Measurements from ENCODE around the gene LDAH. TPM values are rescaled to one million over a fixed set of nuclear protein-coding genes. Genes with fewer than 3 reads are reported as not detected.

LDAH gene
- total and polyA plus RNA-seq, 4 experiments from 2014 or later: 12.3 to 23.9 (median 18.8) TPM

DNA sequence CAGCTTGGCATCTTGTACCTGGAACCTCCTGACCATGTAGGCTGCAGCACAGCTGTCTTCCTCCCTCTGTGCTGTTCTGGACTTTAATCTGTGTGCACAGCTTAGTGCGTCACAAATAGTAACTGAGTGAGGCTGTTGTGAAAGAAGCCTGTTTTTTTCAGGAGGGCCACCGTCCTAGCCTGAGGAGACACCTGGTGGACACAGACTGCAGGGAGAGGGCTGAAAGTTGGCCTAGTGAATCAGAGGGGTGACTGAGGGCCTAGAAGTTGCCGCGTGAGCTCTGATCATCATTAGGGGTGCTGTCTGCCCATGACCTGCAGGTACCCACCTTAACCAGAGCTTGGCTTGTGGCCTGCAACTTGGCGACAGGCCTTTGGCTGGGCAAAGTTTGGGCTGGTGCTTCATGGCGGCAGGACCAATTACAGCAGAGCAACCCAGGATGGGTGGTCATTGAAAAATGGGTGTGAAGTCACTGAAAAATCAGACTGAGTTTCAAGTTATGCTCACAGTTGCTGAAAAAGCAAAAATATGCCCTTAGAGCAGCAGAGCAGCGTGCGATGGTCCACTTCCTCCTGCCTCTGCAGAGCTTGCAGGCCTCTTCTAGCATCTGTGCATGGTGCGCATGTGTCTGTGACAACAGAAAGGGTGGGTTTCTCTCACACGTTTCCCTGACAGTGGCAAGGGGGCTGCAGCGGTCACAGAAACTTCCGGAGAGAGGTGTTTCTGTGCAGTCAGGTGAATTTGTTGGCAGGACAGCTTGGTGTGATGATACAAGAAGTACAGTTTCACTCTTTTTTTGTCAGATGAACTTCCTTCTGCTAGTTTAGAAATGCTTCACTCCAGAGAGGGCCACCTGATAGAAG lies 146.3 kb downstream of the LDAH start:
- no peaks in the 10 kb centered on the region for H3K36me3 ChIP-seq (ENCODE audit: insufficient read depth, low read length)
- H3K9me3 ChIP-seq (ENCODE audit: control insufficient read depth in 1 of 2, low read length in 2 of 2): no peaks in the 10 kb centered on the region
- Mint-ChIP-seq H3K4me3 (no peak overlapping the region), H3K9me3 (peaks cover 0 to 2% (median 0%) of the 10 kb centered on the region in 8 donors), H3K27ac (peak overlapping the region in 2 of 7 donors; percentile 24 to 80), H3K4me1 (peaks cover 0 to 4% (median 0%) of the 10 kb centered on the region in 4 donors), H3K27me3 (peaks cover 3 to 16% of the 10 kb centered on the region in 2 donors), H3K36me3 (peaks cover 2 to 13% of the 10 kb centered on the region in 2 donors)
- no peak for DNase-seq
- no peak overlapping the region for H3K27ac ChIP-seq (ENCODE audit: low read depth, low read length)
- H3K27me3 ChIP-seq (ENCODE audit: insufficient read depth, low read length): peaks cover 9% of the 10 kb centered on the region
- ChIA-PET POLR2A (ENCODE audit: partially characterized antibody) (interaction anchor here (1.1 to 1.6 kb wide), 3 partner anchors 10 to 26 kb away, joined by 3 to 5 read pairs (median 4); partner anchors contain the start of gene HS1BP3), CTCF (ENCODE audit: partially characterized antibody) (interaction anchor here (1.0 to 11.2 kb wide), 3 partner anchors 9 to 15 kb away, joined by 3 to 73 read pairs (median 3); partner anchors contain the start of gene GDF7)
- intact Hi-C loops (cut with micrococcal nuclease): no loop called here
- no peak overlapping the region for H3K4me3 ChIP-seq (ENCODE audit: low read length in 2 of 2)
- H3K4me1 ChIP-seq (ENCODE audit: insufficient read depth, low read length): no peaks in the 10 kb centered on the region

DNA sequence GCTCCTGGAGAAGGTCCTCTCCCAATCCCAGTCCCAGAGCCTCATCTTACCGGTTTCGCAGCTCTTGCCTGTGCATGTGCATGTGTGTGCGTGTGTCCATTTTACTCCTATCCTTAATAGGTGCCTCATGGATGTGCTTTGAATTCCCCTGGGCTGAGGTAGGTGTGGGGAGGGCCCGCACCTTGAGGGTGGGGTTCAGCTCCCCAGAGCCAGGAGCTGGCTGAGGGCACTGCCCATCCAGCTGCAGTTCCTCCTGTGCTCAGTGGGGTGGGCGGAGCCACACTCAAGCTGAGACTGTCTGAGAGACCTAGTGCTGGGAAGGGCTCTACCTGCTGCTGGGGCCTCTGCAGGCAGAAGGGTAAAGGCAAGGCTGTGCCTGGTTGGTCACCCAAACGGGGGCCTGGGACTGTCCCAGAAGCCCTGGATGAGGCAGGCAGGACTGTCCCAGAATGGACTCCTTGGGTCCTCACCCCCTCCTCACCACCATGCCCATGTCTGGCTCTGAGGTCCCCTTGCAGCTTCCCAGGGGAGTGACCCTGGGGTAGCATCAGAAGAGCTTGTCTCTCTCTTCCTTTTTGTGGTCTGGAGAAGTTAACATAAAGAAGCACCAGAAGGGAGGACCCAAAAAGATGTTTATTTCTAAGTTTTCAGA lies 147.1 kb downstream of the LDAH start:
- POLR2A ChIA-PET (ENCODE audit: partially characterized antibody): interaction anchor here (1.1 to 1.2 kb wide), 2 partner anchors 10 to 24 kb away, joined by 3 to 4 read pairs; partner anchors contain the start of gene HS1BP3
- Mint-ChIP-seq H3K27ac (no peak overlapping the region), H3K4me3 (no peak overlapping the region), H3K36me3 (peaks cover 1 to 6% of the 10 kb centered on the region in 2 donors), H3K4me1 (peaks cover 0 to 7% (median 2%) of the 10 kb centered on the region in 4 donors), H3K27me3 (peaks cover 5 to 17% of the 10 kb centered on the region in 2 donors), H3K9me3 (peaks cover 0 to 2% (median 0%) of the 10 kb centered on the region in 8 donors)
- Histone ChIP-seq H3K27me3 (ENCODE audit: insufficient read depth, low read length) (peaks cover 12% of the 10 kb centered on the region), H3K9me3 (ENCODE audit: control insufficient read depth in 1 of 2, low read length in 2 of 2) (no peaks in the 10 kb centered on the region), H3K4me3 (ENCODE audit: low read length in 2 of 2) (no peak overlapping the region), H3K27ac (ENCODE audit: low read depth, low read length) (no peak overlapping the region), H3K4me1 (ENCODE audit: insufficient read depth, low read length) (no peaks in the 10 kb centered on the region), H3K36me3 (ENCODE audit: insufficient read depth, low read length) (no peaks in the 10 kb centered on the region)
- intact Hi-C loops (cut with micrococcal nuclease): no loop called here
- CTCF ChIA-PET (ENCODE audit: partially characterized antibody): interaction anchor here (1.0 to 11.2 kb wide), 3 partner anchors 9 to 285 kb away, joined by 3 to 73 read pairs (median 3); partner anchors contain the start of gene GDF7
- no peak for DNase-seq

DNA sequence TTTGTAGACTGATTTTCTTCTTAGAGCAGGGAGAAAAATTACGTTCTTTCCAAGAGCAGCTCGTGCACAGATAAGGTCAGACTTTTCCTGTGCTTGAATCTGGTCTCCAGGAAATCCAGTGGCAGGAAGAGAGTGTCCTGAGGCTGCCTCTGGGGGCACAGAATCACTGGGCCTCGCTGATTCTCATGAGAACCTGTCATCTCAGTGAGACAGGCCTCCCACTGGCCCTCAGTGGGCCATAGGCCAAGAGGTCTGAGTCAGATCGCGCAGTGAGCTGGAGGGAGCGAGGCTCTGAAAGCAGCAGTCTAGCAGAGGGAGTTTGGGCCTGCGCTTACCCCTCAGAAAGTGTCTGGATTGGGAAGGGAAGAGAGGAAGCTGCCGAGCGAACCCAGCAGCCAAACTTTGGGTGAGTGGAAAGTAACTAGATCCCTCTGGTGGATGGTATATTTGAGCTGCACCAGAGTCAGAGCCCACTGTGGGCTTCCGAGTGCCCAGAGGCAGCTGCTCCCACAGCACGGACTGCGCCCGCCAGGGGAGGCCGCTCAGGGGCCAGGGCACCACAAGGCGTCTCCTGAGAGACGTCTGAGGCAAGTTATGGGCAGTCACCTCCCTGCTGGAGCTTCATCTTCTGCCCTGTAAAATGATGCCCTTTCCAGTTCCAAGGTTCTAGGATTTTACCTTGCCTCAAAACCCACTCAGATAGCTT lies 147.8 kb downstream of the LDAH start:
- H3K27me3 Mint-ChIP-seq: peaks cover 5 to 19% of the 10 kb centered on the region in 2 donors
- CTCF ChIA-PET (ENCODE audit: partially characterized antibody): interaction anchor here (1.4 to 11.2 kb wide), 2 partner anchors 14 to 286 kb away, joined by 3 to 73 read pairs; no protein-coding TSS in a partner anchor
- H3K9me3 ChIP-seq (ENCODE audit: control insufficient read depth in 1 of 2, low read length in 2 of 2): no peaks in the 10 kb centered on the region
- no peak overlapping the region for H3K4me3 Mint-ChIP-seq
- no peaks in the 10 kb centered on the region for H3K36me3 ChIP-seq (ENCODE audit: insufficient read depth, low read length)
- POLR2A ChIA-PET (ENCODE audit: partially characterized antibody): interaction anchor here (1.1 to 1.2 kb wide), 2 partner anchors 9 to 23 kb away, joined by 3 to 4 read pairs; partner anchors contain the start of gene HS1BP3
- H3K4me1 ChIP-seq (ENCODE audit: insufficient read depth, low read length): no peaks in the 10 kb centered on the region
- H3K27ac ChIP-seq (ENCODE audit: low read depth, low read length): no peak overlapping the region
- intact Hi-C loops (cut with micrococcal nuclease): no loop called here
- peaks cover 0 to 2% (median 0%) of the 10 kb centered on the region in 8 donors for H3K9me3 Mint-ChIP-seq
- DNase-seq: no peak
- H3K4me3 ChIP-seq (ENCODE audit: low read length in 2 of 2): no peak overlapping the region
- peaks cover 0 to 1% of the 10 kb centered on the region in 2 donors for H3K36me3 Mint-ChIP-seq
- peaks cover 0 to 7% (median 2%) of the 10 kb centered on the region in 4 donors for H3K4me1 Mint-ChIP-seq
- H3K27me3 ChIP-seq (ENCODE audit: insufficient read depth, low read length): peaks cover 12% of the 10 kb centered on the region
- H3K27ac Mint-ChIP-seq: peak overlapping the region in 3 of 7 donors; percentile 24 to 81 (median 56)

DNA sequence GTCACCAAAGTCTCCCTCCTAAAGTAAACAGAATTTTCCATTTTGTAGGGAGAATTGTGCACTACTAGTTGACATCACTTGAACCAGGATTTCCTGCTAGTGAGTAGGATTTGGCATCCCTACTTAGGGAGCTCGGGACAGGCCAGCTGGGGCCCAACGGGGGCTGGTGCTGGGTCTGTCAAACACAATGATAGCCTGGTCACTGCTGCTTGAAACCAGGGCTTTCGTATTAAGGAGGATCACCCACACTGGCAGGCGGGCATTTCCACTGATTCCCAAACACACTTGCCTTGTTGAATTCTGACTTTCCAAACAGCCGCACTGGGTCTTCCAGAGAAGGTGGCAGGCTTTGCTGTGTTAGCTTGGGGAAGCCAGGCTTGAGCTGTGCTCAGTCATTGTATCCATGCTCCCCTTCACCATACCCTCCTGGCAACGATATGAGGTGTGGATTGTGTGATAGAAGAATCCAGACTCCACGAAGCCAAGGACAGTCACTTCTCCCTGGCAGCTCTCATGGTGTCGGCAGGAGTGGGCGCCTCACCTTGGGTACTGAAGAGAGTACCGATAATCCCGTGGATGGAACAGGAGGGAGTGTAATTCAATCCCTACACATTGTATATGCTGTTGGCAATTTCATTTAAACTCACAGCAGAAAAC lies 148.5 kb downstream of the LDAH start:
- no peaks in the 10 kb centered on the region for H3K9me3 ChIP-seq (ENCODE audit: control insufficient read depth in 1 of 2, low read length in 2 of 2)
- Mint-ChIP-seq H3K9me3 (peaks cover 0 to 2% (median 0%) of the 10 kb centered on the region in 8 donors), H3K4me1 (peaks cover 0 to 12% (median 3%) of the 10 kb centered on the region in 4 donors), H3K27me3 (peaks cover 5 to 23% of the 10 kb centered on the region in 2 donors), H3K27ac (no peak overlapping the region), H3K36me3 (no peaks in the 10 kb centered on the region), H3K4me3 (no peak overlapping the region)
- CTCF ChIA-PET (ENCODE audit: partially characterized antibody): interaction anchor here (1.4 to 11.2 kb wide), 2 partner anchors 13 to 286 kb away, joined by 3 to 73 read pairs; no protein-coding TSS in a partner anchor
- POLR2A ChIA-PET (ENCODE audit: partially characterized antibody): no interaction called here
- peaks cover 12% of the 10 kb centered on the region for H3K27me3 ChIP-seq (ENCODE audit: insufficient read depth, low read length)
- H3K27ac ChIP-seq (ENCODE audit: low read depth, low read length): no peak overlapping the region
- intact Hi-C loops (cut with micrococcal nuclease): no loop called here
- H3K4me1 ChIP-seq (ENCODE audit: insufficient read depth, low read length): peaks cover 4% of the 10 kb centered on the region
- H3K4me3 ChIP-seq (ENCODE audit: low read length in 2 of 2): no peak overlapping the region
- DNase-seq: no peak
- H3K36me3 ChIP-seq (ENCODE audit: insufficient read depth, low read length): no peaks in the 10 kb centered on the region

DNA sequence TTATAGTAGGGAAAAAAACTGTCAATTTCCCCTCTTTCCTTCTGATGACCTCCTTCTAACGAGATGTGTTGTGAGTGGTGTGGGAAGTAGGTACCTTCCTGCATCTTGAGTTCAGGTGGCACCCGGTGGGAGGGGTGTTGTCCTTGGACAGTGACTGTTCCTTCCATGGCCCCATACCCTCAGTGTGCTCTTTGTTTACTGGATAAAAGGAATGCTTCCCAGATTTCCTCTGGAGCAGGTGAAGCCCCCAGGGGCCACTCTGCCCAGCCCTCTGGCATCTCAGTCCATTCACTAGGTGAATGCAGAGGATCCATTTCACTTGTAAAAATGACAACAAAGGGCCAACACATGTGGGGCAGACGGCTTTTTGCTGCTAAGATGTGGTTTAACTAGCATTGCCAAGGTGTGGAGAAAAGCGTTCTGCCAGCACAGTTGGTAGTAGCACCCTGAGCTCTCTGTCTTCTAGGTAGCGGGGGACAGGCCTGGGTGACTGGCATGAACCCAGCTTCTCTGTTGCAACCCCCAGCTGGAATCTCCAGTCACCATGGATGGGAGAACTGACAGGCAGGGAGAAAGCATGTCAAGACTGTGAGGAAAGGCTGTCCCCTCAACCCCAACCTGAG lies 149.1 kb downstream of the LDAH start:
- no peaks in the 10 kb centered on the region for H3K36me3 ChIP-seq (ENCODE audit: insufficient read depth, low read length)

More for the DNA sequence above, 149.1 kb downstream of the LDAH start:
- peak overlapping the region in 1 of 8 donors; percentile 57 for H3K4me3 Mint-ChIP-seq
- Histone ChIP-seq H3K27ac (ENCODE audit: low read depth, low read length) (no peak overlapping the region), H3K4me1 (ENCODE audit: insufficient read depth, low read length) (peaks cover 7% of the 10 kb centered on the region), H3K9me3 (ENCODE audit: control insufficient read depth in 1 of 2, low read length in 2 of 2) (no peaks in the 10 kb centered on the region), H3K4me3 (ENCODE audit: low read length in 2 of 2) (no peak overlapping the region), H3K27me3 (ENCODE audit: insufficient read depth, low read length) (peaks cover 18% of the 10 kb centered on the region)
- H3K4me1 Mint-ChIP-seq: peaks cover 0 to 15% (median 3%) of the 10 kb centered on the region in 4 donors
- peaks cover 5 to 28% of the 10 kb centered on the region in 2 donors for H3K27me3 Mint-ChIP-seq
- H3K36me3 Mint-ChIP-seq: no peaks in the 10 kb centered on the region
- intact Hi-C loops (cut with micrococcal nuclease): no loop called here
- peaks cover 0 to 2% (median 0%) of the 10 kb centered on the region in 8 donors for H3K9me3 Mint-ChIP-seq
- DNase-seq: no peak
- CTCF ChIA-PET (ENCODE audit: partially characterized antibody): interaction anchor here (0.8 to 11.2 kb wide), 2 partner anchors 12 to 290 kb away, joined by 4 to 73 read pairs; no protein-coding TSS in a partner anchor
- POLR2A ChIA-PET (ENCODE audit: partially characterized antibody): no interaction called here
- H3K27ac Mint-ChIP-seq: peak overlapping the region in 1 of 7 donors; percentile 39

Measured in CD4-positive, alpha-beta memory T cell (primary cell).